Renal cortex interstitium (tissue), 11 donors: ENCODE data around the gene GNPTAB. TPM values are rescaled to one million over a fixed set of nuclear protein-coding genes. Genes with fewer than 3 reads are reported as not detected.

Experiments
- DNase-seq, 11 donors: peaks; one replicate each; pipeline ENCODE4 v3.0.0-alpha.2; 2013; ENCODE audit warnings: low read depth in 9 of 11, low spot score in 4 of 11; ENCODE audit errors: extremely low read depth in 1 of 11
- polyA plus RNA-seq, 3 donors: library from polyadenylated mRNA; unstranded; fragments of 120-200 nt; gene quantifications; one replicate each; pipeline ENCODE4 v1.2.1, GENCODE V29; 2013; ENCODE audit not compliant: insufficient read length in 3 of 3

GNPTAB gene
- polyA plus RNA-seq, 3 donors: 32.8 to 38.8 (median 36.9) TPM

GRCh38 chr12:101719566-101719965 is 111.2 kb downstream of the GNPTAB start:
- no peak for DNase-seq

- DNase-seq: no peak
These were observed 115.8 kb downstream of the GNPTAB start for GRCh38 chr12:101714877-101715444.

- DNase-seq: no peak
These were observed 116.8 kb downstream of the GNPTAB start for GRCh38 chr12:101713930-101714329.

- DNase-seq: peak in 5 of 11 donors; percentile 18 to 68 (median 30)
These were observed 117.6 kb downstream of the GNPTAB start for GRCh38 chr12:101713059-101713682.

GRCh38 chr12:101710288-101710687 is 120.5 kb downstream of the GNPTAB start:
- no peak for DNase-seq

- DNase-seq: no peak
These were observed 123.5 kb downstream of the GNPTAB start for GRCh38 chr12:101707131-101707782.

- DNase-seq: no peak
These were observed 124.4 kb downstream of the GNPTAB start for GRCh38 chr12:101706403-101706802.

- DNase-seq: no peak
These were observed 127.3 kb downstream of the GNPTAB start for GRCh38 chr12:101703487-101703886.

GRCh38 chr12:101700299-101700820 is 130.4 kb downstream of the GNPTAB start:
- DNase-seq: no peak

GRCh38 chr12:101698800-101699347 is 131.9 kb downstream of the GNPTAB start:
- peak in 2 of 11 donors; percentile 4 to 5 for DNase-seq

GRCh38 chr12:101697930-101698799 is 132.6 kb downstream of the GNPTAB start:
- peak in 7 of 11 donors; percentile 6 to 33 (median 27) for DNase-seq

- DNase-seq: peak in 8 of 11 donors; percentile 22 to 51 (median 40)
These were observed 133.4 kb downstream of the GNPTAB start, which contains the start of gene CHPT1 for GRCh38 chr12:101697197-101697929. Gene CHPT1, plus strand, starts transcription at chr12:101697640. Its CDS starts 222 bp downstream, at chr12:101697862.

GRCh38 chr12:101696251-101697196 is 134.2 kb downstream of the GNPTAB start:
- no peak for DNase-seq

- DNase-seq: no peak
These were observed 135.1 kb downstream of the GNPTAB start for GRCh38 chr12:101695706-101696105.
